NCI-H748 treated with DMSO at 0.1 percent for 48 hours (cell line): Measurements from ENCODE around the gene ITGA2.

Source experiments
- DNase-seq: peaks from one replicate; lab custom pipeline; 2025; lab: John Stamatoyannopoulos, UW

The ITGA2 gene

DNA sequence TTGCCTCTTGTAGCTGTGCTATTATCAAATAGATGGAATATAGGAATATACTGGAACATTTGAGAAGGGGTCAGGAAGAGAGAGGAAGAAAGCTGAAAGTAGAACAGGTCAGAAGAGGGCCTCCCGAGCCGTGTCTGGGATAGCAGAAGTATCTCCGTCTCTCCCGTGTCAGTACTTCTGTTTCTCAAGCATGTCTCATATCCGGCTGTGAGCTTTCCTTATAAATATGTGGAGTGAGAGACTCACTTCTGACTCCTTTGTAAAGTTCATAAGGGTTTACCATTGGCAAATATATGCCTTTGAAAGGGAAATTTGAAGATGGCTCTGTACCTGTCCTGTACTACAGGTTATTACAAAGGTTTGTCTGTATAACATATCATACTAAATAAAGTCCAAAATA is 70.1 kb downstream of the ITGA2 start:
- DNase-seq = no peak

DNA sequence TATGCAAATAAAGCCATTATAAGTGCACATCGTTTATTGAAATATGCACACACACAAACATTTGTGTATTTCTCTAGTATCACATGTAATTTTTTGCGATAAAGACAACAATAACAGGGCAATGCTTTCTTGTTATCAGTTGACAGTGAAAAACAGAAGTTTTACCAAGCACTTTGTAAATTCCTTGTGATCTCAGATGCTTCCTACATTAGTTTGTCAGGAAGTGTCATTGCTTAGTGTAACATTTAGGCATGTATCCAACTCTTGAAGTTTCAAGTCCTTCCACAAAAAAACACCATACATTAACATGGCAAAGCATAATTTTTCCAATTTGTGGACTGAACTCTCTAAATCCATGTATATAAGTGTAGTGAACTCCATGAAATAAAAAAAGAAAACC is 74.0 kb downstream of the ITGA2 start:
- no peak for DNase-seq

DNA sequence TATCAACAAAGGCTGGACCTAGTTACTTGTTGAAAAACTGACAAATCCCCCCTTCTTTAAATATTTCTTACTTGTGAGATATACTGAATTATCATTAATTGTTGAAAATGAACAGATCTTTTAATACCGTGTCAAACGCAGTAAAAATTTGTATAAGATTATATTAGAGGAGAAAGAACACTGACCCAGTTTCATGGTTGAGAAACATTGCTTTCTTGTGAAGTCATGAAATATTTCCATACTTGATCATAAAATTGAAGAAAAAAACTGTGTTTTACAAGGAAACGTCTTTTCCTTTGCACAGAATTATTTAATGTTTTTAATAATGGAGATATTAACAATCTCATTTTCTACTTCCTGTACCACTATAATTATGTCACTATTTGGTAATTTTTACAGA is 74.6 kb downstream of the ITGA2 start:
- DNase-seq = no peak

DNA sequence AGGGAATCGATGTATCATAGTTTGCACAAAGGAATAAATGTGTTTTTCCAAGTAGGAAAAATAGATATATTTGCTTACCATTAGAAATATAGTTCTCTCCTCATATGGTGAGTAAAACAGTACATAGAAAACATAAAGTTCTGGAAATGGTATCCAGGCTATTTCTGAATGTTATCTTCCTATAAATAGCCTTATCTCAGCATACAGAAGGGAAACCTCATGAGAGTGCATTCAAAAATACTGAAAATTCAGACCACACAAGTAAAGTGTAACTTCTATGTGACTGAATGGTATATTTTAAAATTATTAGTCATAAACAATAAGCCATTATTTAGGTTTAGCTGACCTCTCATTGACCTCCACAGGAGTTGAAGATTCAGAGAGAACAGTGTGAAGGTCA is 76.9 kb downstream of the ITGA2 start:
- no peak for DNase-seq

DNA sequence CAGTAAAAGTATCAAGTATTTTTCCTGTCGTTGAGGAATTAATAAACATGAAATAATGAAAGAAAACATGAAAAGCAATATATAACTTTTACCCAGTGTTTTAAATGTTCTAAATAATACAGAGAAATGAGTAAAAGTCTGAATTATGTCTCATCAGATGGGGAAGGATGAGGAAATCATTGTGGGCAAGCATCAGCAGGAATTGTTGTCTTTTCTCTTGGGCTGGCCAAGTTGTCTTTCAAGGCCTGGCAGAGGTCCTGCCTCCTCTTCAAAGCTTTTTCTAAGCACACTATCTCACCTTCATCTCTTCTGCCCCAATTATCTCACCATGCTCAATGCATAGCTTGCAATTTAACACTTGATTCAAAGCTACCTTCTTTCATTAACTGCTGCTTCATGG is 78.5 kb downstream of the ITGA2 start:
- DNase-seq = no peak

DNA sequence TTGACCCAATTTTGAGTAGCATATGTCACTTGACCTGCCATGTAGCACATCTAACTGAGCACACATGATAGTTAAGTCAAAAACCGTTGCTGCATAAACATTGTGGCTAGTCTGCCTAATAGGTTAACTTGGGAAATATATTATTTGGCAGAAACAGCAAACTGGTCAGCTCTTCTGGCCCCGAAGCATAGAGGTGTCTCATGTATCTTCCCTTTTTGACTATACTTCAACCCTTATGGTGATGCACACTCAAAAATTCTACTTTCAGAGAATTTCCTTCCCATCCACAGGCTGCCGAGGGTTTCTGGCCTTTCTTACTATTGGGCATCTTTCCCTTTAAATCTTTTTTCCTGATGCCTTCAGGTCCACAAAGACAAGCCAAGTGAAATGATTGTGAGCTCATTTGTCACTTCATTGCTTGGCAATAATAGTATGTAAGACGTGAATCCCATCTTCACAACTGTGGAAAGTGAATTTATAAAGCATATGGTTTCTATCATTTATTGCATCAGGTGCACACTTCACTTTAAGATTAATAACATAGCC is 79.2 kb downstream of the ITGA2 start:
- no peak for DNase-seq

DNA sequence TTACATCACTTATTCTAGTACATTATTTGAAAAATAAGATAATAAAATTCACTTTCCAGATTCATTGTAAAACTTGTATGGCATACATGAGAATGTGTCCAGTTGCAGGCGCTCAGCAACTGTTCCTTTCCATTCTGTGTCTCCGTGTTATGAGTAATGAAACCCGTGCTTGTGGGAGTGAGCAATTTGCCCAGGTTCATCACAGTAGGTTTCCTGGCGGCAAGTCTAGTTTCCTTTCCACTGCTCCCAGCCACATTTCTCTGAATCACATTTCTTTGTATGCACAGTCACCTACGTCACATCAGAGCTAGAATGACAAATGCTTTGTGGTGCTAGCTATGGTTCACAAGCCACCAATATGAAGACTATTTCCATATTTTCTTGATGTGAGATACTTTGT is 80.5 kb downstream of the ITGA2 start:
- no peak for DNase-seq

DNA sequence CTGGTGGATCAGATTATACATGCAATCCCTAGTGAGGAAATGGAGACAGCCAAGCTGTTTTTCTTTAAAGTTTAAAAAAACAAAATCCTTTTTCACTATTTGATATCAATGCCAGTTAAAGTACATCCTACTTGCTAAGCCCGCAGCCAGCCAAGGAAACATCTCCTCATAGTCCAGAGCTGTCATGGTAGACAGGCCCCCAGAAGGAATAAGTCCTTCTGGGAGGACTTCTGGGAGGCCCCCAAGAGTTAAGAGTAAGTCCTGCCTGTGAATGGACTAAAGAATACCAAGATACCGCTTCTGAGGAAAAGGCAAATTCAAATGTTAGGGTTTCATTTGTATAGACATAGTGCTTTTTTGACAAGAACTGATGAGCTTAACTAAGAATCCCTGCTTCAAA is 82.1 kb downstream of the ITGA2 start:
- no peak for DNase-seq

DNA sequence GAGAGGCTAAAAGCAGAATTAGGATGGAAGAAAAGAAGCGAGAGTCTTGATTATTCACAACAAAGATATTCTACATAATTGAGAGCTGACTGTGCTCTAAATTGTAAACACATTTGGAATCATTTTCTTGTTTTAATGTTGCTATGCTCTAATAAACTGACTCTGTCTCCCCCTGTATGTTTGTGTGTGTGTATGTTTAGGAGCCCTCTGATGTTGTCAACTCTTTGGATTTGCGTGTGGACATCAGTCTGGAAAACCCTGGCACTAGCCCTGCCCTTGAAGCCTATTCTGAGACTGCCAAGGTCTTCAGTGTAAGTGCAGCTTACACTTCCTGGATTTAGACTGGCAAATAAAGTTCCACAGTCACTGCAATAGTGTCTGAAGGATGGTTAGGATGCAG is 82.6 kb downstream of the ITGA2 start:
- DNase-seq = no peak

DNA sequence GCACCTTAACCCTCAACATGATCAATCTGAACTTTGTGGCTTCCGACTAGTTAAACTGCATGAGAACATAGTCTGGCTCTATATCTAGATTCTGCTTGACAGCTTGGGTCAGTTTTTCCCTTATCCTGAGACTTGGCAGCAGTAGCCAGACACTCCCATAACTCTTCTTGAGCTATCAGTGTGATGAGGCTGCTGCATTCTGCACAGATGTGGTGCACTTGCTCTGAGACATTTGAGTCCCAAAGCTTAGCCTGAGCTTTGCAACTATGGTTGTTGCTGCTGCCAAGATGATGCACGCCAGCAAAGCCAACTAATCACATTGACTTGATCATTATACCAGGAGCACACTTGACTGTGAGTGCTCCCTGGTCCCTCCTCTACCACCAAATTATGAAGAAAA is 84.2 kb downstream of the ITGA2 start:
- DNase-seq = no peak

DNA sequence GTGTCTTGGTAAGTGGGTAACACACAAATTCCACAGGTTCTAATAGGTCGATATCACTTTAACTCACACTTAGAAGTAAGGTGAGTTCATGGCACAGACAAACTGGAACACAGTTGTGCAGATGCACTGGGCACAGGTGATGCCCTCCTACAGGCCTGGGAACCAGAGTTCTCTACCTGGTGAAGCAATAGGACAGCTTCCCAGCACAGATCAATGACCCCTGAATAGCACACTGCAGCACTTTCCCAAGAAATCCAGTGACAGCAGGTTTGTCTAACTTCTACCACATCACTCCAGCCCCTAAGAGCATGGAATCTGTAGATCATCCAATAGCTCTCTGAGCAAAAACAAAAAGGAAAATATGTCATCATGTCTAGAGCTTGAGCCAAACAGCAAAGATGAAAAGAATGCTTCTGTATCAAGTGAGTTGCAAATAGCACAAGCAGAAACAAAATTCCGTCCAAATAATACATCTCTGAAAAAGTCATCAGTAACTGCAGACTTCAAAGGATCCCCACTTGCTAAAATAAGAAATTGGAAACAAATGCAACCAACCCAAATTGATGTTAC is 86.9 kb downstream of the ITGA2 start:
- DNase-seq = no peak

DNA sequence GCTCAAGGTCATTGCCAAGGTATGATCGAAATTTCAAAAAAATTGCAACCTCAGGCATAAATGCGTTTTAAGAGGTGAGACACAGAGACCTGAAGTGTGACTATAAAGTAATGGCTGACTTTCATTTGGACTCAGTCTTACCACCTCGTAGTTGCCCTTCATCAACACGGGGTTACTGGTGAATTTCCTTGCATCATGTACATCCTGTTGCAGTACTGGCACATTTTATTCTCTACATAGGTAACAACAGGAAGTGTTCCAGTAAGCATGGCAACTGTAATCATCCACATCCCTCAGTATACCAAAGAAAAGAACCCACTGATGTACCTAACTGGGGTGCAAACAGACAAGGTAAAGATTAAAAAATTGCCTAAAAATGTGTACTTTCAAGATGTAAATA is 91.1 kb downstream of the ITGA2 start:
- no peak for DNase-seq

DNA sequence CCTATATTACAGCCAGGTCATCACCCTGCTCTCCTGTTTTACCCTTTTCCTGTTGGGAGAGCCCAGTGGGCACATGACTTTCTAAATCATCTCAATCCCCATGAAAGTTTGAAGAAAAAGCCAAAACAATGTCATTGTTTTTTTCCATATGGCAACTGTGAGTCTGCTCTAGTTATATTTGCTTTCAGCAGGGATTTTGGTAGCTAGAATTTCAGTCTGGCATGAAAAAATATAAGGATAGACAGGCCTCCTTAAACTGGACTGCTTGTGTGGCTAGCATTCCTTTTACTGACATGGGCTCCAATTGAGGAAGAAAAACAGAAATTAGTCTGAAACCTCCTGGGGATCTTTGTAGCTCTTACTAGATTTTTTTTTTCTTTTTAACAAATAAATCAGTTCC is 94.8 kb downstream of the ITGA2 start:
- DNase-seq = no peak

DNA sequence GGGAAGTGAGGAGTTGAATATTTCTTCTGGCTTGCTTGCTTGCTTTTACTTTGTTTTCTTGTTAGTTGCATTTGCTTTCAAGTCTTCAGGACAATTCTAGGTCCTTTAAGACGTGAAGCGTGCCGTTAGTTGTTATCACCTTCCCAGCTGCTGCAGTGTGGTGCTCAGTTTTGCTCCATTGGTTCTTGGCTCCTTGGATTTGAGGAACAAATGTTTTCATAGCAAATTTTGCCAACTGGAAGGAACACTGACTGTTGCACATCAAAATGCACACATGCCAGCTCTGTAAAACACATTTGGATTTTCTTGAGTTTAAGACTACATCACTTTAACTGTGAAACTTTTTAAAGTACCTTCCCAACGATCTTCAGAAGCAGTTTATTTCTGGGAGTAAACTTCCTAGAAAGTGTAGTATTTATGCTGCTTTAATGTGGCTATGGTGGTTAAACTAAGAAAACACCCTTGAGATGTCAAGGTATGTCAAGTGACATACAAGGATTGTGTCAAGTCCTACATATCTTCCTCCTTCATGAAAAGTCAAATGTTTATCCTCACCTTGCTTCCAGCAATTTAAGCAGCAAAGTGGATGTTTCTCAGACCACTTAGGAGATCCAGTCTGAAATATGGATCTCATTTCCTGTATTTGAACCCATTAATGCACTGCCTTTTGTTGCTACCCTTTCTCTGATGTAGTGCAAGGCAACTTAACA is 95.5 kb downstream of the ITGA2 start:
- no peak for DNase-seq

DNA sequence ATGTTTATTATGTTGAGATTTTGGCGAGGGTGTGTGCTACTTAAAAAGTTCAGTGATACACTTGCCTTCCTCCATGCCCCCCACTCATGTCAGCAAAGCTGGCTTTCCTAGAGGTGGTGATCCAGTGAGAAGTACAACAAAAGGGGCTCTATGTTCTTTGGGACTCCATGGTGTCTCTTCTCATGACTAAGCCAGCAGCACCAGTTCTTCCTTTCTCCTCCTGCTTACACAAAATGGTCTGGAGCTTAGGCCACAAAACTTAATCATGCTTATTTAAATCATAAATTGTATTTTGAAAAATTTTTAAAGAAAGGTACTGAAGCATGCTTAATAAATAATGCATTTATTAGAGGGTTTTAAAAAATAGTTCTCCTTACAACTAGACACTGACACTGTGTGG is 98.0 kb downstream of the ITGA2 start:
- no peak for DNase-seq

DNA sequence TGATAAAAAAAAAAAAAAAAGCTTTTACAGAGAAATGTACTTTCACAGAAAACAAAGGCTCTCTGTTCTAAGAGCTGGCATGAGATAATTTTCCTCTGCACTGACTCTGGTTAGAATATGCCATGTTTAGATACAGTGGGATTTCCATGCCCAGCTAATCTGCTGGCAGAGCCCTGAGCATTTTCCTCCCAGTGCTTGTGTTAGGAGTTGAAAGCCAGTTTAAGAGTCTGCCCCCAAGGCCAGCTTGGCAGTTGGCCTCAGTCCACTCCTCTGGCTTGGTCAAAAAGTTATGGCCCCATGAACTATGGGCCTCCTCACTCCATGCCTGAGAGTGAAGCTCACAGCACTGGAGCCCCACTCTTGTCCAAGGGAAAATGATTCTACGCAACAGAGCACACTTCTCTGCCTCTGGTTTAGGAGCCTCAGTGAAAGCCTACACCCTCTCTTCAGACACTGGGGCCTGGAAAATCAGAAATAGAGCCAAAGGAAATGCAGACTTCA is 98.5 kb downstream of the ITGA2 start:
- no peak for DNase-seq

DNA sequence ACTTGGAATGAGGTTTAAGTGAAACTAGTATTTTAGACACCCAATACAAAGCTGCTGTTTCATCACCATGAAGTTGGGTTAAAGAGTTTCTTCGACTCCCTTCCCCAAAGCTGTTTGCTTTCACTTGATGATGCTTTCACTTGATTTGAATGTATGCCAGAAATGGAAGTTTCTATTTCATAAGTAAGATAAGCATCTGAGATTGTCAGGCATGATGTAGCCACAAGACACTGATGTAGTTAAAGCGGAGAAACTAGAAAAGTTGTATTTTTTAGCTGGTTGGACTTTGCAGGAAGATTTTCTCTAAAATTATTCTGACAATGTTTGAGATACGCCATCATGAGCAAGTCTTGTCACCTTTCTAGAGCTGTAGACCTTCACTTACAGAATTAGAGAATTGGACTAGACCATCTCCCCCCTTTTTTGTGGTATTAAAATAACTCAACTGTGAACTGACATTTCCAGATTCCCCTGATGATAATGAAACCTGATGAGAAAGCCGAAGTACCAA is 100.4 kb downstream of the ITGA2 start:
- DNase-seq = no peak

DNA sequence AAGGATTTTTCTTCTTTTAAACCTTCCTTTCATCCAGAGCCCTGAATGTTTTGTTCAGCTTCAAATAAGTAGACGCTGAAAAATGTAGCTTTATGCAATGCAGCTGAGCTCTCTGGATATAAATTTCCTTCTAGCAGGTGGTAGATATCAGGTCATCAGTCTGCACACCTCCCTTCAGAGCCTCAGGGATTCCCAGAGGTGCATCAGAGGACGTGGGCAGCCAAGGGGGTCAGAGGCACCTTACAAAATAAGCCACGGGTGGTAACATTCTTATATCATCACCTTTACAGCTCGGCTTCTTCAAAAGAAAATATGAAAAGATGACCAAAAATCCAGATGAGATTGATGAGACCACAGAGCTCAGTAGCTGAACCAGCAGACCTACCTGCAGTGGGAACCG is 101.1 kb downstream of the ITGA2 start:
- no peak for DNase-seq

DNA sequence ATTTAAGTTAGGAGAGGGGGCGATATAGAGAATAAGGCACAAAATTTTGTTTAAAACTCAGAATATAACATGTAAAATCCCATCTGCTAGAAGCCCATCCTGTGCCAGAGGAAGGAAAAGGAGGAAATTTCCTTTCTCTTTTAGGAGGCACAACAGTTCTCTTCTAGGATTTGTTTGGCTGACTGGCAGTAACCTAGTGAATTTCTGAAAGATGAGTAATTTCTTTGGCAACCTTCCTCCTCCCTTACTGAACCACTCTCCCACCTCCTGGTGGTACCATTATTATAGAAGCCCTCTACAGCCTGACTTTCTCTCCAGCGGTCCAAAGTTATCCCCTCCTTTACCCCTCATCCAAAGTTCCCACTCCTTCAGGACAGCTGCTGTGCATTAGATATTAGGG is 102.1 kb downstream of the ITGA2 start:
- DNase-seq = no peak

DNA sequence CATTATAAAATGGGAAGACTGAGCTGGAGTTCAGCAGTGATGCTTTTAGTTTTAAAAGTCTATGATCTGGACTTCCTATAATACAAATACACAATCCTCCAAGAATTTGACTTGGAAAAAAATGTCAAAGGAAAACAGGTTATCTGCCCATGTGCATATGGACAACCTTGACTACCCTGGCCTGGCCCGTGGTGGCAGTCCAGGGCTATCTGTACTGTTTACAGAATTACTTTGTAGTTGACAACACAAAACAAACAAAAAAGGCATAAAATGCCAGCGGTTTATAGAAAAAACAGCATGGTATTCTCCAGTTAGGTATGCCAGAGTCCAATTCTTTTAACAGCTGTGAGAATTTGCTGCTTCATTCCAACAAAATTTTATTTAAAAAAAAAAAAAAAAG is 103.1 kb downstream of the ITGA2 start:
- DNase-seq = no peak

DNA sequence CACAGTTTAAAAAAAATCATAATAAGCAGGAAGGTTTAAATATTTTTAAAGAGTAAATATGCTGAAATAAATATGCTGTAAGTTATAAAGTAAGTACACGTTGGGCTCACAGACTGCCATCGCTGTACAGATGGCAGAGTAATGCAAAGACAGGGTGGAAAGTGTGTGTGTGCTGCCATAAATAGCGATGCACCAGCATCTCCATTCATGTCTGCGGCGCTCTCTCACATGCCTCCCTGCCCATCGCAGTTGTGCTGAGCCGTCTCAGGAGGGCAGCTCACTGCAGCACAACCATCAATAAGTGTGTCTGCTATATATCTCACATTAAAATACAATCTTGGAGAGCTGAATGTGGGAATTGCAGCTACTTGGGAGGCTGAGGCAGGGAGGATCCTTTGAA is 106.1 kb downstream of the ITGA2 start:
- no peak for DNase-seq

DNA sequence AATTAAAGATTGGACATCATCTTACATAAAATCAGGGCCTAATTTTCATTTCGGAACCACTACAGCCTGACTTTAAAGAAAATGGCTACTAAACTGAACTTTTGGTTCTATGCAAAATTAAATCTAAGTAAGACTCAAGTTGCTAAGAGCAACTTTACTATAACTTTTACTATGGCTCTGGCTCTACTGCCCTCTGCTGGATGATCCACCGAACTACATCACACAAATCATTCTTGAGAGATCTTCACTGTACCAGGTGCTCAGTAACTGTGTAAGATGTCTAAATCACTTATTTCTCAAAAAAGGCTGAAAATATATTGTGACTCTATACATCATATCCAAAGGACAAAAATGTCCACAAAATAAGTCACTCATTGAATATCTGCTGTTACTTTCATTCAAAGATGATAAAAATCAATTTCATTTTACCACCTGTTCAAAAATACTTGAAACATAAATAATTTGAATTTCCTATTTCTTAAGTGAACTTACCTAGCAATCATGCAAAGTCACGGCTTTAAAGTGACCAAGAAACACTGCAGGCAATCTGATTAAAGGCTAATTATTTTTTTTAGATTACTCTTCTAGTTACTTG is 106.9 kb downstream of the ITGA2 start:
- DNase-seq = peak; percentile 41

DNA sequence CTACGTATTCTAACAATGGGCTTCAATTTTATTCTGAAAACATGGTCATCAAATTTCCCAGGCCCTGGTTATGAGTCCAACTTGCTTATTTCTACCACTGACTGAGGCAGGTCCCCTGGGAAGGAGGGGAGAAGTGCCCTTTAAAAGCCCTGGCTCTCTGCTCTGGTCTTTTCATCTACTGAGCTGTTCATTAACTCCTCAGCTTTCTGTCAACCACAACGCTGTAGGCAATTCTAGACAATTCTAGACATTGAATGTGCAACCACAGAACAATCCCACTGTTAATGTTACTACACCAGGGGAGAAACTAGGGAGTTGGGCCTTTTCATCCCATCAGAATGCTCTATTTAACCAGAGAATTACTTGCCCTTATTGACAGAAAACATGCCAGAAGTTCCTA is 110.4 kb downstream of the ITGA2 start:
- DNase-seq = no peak
